HCT116 (cell line): ENCODE data around the gene NOA1. TPM values are rescaled to one million over a fixed set of nuclear protein-coding genes. Genes with fewer than 3 reads are reported as not detected.

Experiments used
- ATAC-seq: fragments of 200-7000 bp; cut with Tn5 transposase; 2 replicates; pipeline ENCODE4 v1.9.1; 2020; ENCODE audit warnings: mild to moderate bottlenecking, moderate library complexity
- BruUV-seq: library from RNA; stranded (reverse); fragments of 400-500 nt; replicated peaks from 2 replicates; lab custom pipeline; 2021; lab: Mats Ljungman, UMichigan
- CTCF ChIA-PET: fragments of 300-600 bp; sonication (Branson Sonifier 250); formaldehyde crosslinking; loops from one replicate; lab custom pipeline; 2021; ENCODE audit warnings: antibody characterized with exemption; lab: Charles Lee
- POLR2A ChIA-PET: fragments of 300-600, 350-600 bp; sonication (Branson Sonifier 250); formaldehyde crosslinking; loops from one replicate; lab custom pipeline; 2021; ENCODE audit warnings: antibody characterized with exemption; lab: Charles Lee
- RAD21 ChIA-PET, 2 experiments: fragments of 300-600 bp; sonication (Branson Sonifier 250); formaldehyde crosslinking; loops; one replicate each; lab custom pipeline; 2023; ENCODE audit warnings: low total read pairs in 2 of 2; ENCODE audit not compliant: uncharacterized antibody in 2 of 2, unreplicated experiment in 2 of 2, low non-redundant PET in 1 of 2; lab: Charles Lee
- DNase-seq: peaks from one replicate; pipeline ENCODE4 v3.0.0-alpha.2; 2010; ENCODE audit warnings: low read depth, low spot score
- H2AFZ ChIP-seq: fragments of 200-600 bp; shearing (Covaris generic), sonication (generic); 2 replicates; pipeline ENCODE4 v1.6.1; 2017; ENCODE audit warnings: low read depth, mixed run types, mixed read lengths, antibody characterized with exemption, low read length; ENCODE audit not compliant: poor library complexity, severe bottlenecking
- H3K27ac ChIP-seq: 2 replicates; pipeline ENCODE4 v1.5.1; 2012; ENCODE audit warnings: low read depth, low read length
- H3K27me3 ChIP-seq: fragments of 200-600 bp; sonication (generic); 2 replicates; pipeline ENCODE4 v1.6.1; 2016; ENCODE audit warnings: mixed run types, low read length, mixed read lengths; ENCODE audit not compliant: insufficient read depth
- H3K36me3 ChIP-seq, 2 experiments: fragments of 200-500 bp in 1 of 2; fragments of 200-600 bp in 1 of 2; sonication (Bioruptor generic) in 1 of 2; sonication (generic) in 1 of 2; 2 replicates each; pipeline versions ENCODE4 v1.5.1 to v1.6.1; 2014 to 2016; ENCODE audit warnings: low read length in 2 of 2, inconsistent platforms in 1 of 2, mixed read lengths in 1 of 2, mixed run types in 1 of 2; ENCODE audit not compliant: insufficient read depth in 2 of 2, control insufficient read depth in 1 of 2
- H3K4me1 ChIP-seq, 2 experiments: fragments of 200-600 bp in 1 of 2; sonication (generic) in 1 of 2; 2 replicates each; pipeline versions ENCODE4 v1.5.1 to v1.6.1; 2012 to 2017; ENCODE audit warnings: low read length in 2 of 2, inconsistent platforms in 1 of 2, mild to moderate bottlenecking in 1 of 2, mixed read lengths in 1 of 2, mixed run types in 1 of 2, moderate library complexity in 1 of 2; ENCODE audit not compliant: insufficient read depth in 2 of 2, control insufficient read depth in 1 of 2
- H3K4me2 ChIP-seq: fragments of 200-600 bp; sonication (generic); 2 replicates; pipeline ENCODE4 v1.6.1; 2017; ENCODE audit warnings: mixed run types, low read length, mixed read lengths
- H3K4me3 ChIP-seq, 2 experiments: fragments of 200-600 bp in 1 of 2; sonication (generic) in 1 of 2; replicated peaks in 1 of 2; 2 replicates each; pipeline ENCODE4 v1.5.1; 2011 to 2016; ENCODE audit warnings: low read length in 2 of 2, control low read depth in 1 of 2, low read depth in 1 of 2, mild to moderate bottlenecking in 1 of 2, mixed read lengths in 1 of 2, mixed run types in 1 of 2
- H3K79me2 ChIP-seq: fragments of 200-600 bp; sonication (generic); 2 replicates; pipeline ENCODE4 v1.6.1; 2017; ENCODE audit warnings: mild to moderate bottlenecking, mixed run types, low read length, moderate library complexity, mixed read lengths; ENCODE audit not compliant: insufficient read depth
- H3K9ac ChIP-seq: fragments of 200-600 bp; sonication (generic); 2 replicates; pipeline ENCODE4 v1.6.1; 2016; ENCODE audit warnings: low read length, mixed read lengths
- H3K9me2 ChIP-seq: fragments of 200-600 bp; sonication (generic), shearing (Covaris generic); 2 replicates; pipeline ENCODE4 v1.6.1; 2017; ENCODE audit warnings: mixed run types, mild to moderate bottlenecking, moderate library complexity; ENCODE audit not compliant: insufficient read depth
- H3K9me3 ChIP-seq, 2 experiments: fragments of 200-500 bp in 1 of 2; fragments of 200-600 bp in 1 of 2; sonication (Bioruptor generic) in 1 of 2; sonication (generic) in 1 of 2; 2 replicates each; pipeline ENCODE4 v1.6.1; 2014 to 2017; ENCODE audit warnings: low read length in 2 of 2, mixed read lengths in 2 of 2, inconsistent platforms in 1 of 2, low read depth in 1 of 2, mild to moderate bottlenecking in 1 of 2, mixed run types in 1 of 2, moderate library complexity in 1 of 2; ENCODE audit not compliant: control insufficient read depth in 1 of 2, insufficient read depth in 1 of 2
- H4K20me1 ChIP-seq: fragments of 200-600 bp; sonication (generic), shearing (Covaris generic); 2 replicates; pipeline ENCODE4 v1.6.1; 2017; ENCODE audit warnings: mixed run types, mild to moderate bottlenecking, moderate library complexity; ENCODE audit not compliant: insufficient read depth
- CBX3 ChIP-seq: IDR thresholded peaks from 2 replicates; pipeline ENCODE4 v1.6.1; 2012; ENCODE audit warnings: low read depth
- FOSL1 ChIP-seq: IDR thresholded peaks from 2 replicates; pipeline ENCODE4 v1.6.1; 2012; ENCODE audit warnings: low read depth
- RAD21 ChIP-seq: IDR thresholded peaks from 2 replicates; pipeline ENCODE4 v1.6.1; 2012; ENCODE audit warnings: low read depth, mild to moderate bottlenecking
- SIN3A ChIP-seq: IDR thresholded peaks from 2 replicates; pipeline ENCODE4 v1.6.1; 2012; ENCODE audit warnings: low read depth
- SP1 ChIP-seq: IDR thresholded peaks from 2 replicates; pipeline ENCODE4 v1.6.1; 2012; ENCODE audit warnings: low read depth
- SRF ChIP-seq: IDR thresholded peaks from 2 replicates; pipeline ENCODE4 v1.6.1; 2012; ENCODE audit warnings: low read depth
- YY1 ChIP-seq: IDR thresholded peaks from 2 replicates; pipeline ENCODE4 v1.6.1; 2011; ENCODE audit warnings: low read length, low read depth, moderate library complexity, mild to moderate bottlenecking; ENCODE audit not compliant: insufficient replicate concordance; ENCODE audit errors: extremely low read depth
- intact Hi-C: fragments of 100-400 bp; cut with micrococcal nuclease; formaldehyde crosslinking; loops from 2 replicates; pipeline ENCODE4 v1.10.0; 2022
- total RNA-seq: library from RNA; stranded (reverse); gene quantifications from one replicate; pipeline ENCODE4 v1.2.1, GENCODE V29; 2021; ENCODE audit not compliant: unreplicated experiment

The NOA1 gene
- total RNA-seq, 1 experiment from 2014 or later = 38.4 TPM

DNA sequence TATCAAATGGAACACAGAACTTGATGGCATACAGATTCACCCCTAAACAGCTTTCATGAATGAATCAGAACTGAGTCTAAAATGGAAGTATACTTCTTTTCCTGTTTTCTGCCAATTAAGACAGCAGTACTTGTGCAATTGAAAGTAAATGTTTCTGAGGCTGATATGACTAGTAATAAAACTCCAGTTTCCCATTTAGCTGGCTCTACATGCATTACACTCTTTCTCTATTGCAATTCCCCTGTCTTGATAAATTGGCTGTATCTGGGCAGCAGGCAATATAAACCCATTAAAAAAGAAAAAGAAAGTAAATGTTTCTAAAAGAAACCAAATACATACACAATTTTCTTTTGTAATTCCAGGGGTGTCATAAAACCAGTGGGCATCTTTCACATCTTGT is 4.6 kb downstream of the NOA1 start:
- no TSS peak for BruUV-seq
- H3K9ac ChIP-seq = no peak overlapping the region
- no peak overlapping the region for H3K27ac ChIP-seq
- H3K9me3 ChIP-seq = peaks cover 0 to 5% of the 10 kb centered on the region in 2 experiments; a peak in 1 of 4 replicates
- H3K4me2 ChIP-seq = no peak overlapping the region
- intact Hi-C loops = no loop called here
- peaks cover 38 to 56% of the 10 kb centered on the region in 2 experiments for H3K36me3 ChIP-seq
- H3K4me1 ChIP-seq = peaks cover 4 to 7% of the 10 kb centered on the region in 2 experiments; a peak in 2 of 4 replicates
- RAD21 ChIA-PET = no interaction called here
- H4K20me1 ChIP-seq = no peaks in the 10 kb centered on the region; the same call in 1 of the 2 replicates
- POLR2A ChIA-PET = no interaction called here
- H3K9me2 ChIP-seq = no peaks in the 10 kb centered on the region
- DNase-seq (no peak), ATAC-seq (no peak)
- peaks cover 87% of the 10 kb centered on the region for H3K79me2 ChIP-seq
- CTCF ChIA-PET = no interaction called here
- no peaks in the 10 kb centered on the region for H3K27me3 ChIP-seq
- H3K4me3 ChIP-seq = no peak overlapping the region
- H2AFZ ChIP-seq = no peak overlapping the region
- TF ChIP-seq SRF = no peak
- TF ChIP-seq CBX3 = peak; percentile 55; the same call in 1 of the 2 replicates

DNA sequence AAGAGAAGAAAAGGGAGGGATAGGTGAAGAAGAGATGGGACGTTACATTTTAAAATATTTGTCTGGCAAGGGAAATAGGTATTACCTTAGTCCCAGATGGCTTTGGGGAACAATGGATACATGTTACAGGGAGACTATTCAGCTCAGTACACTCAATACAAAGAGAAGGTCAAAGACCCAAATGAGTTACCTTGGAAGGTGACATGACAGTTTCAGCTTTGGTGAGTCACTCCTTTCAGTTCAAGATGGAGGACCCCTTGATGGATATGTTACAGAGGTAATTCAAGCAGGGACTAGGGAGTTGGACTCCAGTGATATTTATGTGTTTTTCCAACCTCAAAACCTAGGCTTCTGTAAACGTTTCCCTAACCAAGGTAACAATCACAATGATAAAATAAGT is 5.0 kb downstream of the NOA1 start:
- Histone ChIP-seq H3K79me2 (peaks cover 87% of the 10 kb centered on the region), H3K36me3 (peaks cover 38 to 60% of the 10 kb centered on the region in 2 experiments), H3K27ac (no peak overlapping the region), H3K9me2 (no peaks in the 10 kb centered on the region), H3K4me1 (peaks cover 4 to 7% of the 10 kb centered on the region in 2 experiments; a peak in 2 of 4 replicates), H4K20me1 (no peaks in the 10 kb centered on the region; the same call in 1 of the 2 replicates), H3K27me3 (no peaks in the 10 kb centered on the region), H3K4me2 (no peak overlapping the region), H3K9me3 (peaks cover 0 to 5% of the 10 kb centered on the region in 2 experiments; a peak in 1 of 4 replicates), H2AFZ (no peak overlapping the region), H3K9ac (no peak overlapping the region), H3K4me3 (no peak overlapping the region)
- intact Hi-C loops = no loop called here
- ChIA-PET RAD21 (no interaction called here), CTCF (no interaction called here), POLR2A (no interaction called here)
- BruUV-seq = no TSS peak
- no peak for DNase-seq
- TF ChIP-seq YY1 (no peak), FOSL1 (no peak), SIN3A (no peak), SP1 (no peak), CBX3 (no peak), RAD21 (no peak), SRF (no peak)
- no peak for ATAC-seq
